GM19099 (cell line): Measurements from ENCODE around the gene FDXACB1.
A peak's percentile ranks its signal among the peaks of the same experiment; 100 is the strongest.

ENCODE experiments used
- POLR2A ChIP-seq: IDR thresholded peaks from 3 replicates; pipeline ENCODE4 v1.6.1; 2011; ENCODE audit warnings: low read depth; ENCODE audit not compliant: insufficient read length; ENCODE audit errors: extremely low read depth

The FDXACB1 gene

GRCh38 chr11:111911563-111912401 lies 32.8 kb upstream of the FDXACB1 start, which contains the start of gene CRYAB:
TSS of gene CRYAB (minus strand) at chr11:111911770. CDS start at chr11:111911724, 46 bp downstream.
- TF ChIP-seq POLR2A, result no peak

GRCh38 chr11:111910676-111911562 lies 32.0 kb upstream of the FDXACB1 start:
- no peak for TF ChIP-seq POLR2A

GRCh38 chr11:111909378-111909777 lies 30.4 kb upstream of the FDXACB1 start:
- TF ChIP-seq POLR2A, result no peak

- TF ChIP-seq POLR2A, result no peak
Measured at GRCh38 chr11:111908639-111909305, 29.8 kb upstream of the FDXACB1 start.

GRCh38 chr11:111906680-111907079 lies 27.7 kb upstream of the FDXACB1 start:
- no peak for TF ChIP-seq POLR2A

GRCh38 chr11:111905411-111905810 lies 26.4 kb upstream of the FDXACB1 start:
- no peak for TF ChIP-seq POLR2A

GRCh38 chr11:111886844-111887243 lies 7.9 kb upstream of the FDXACB1 start:
- no peak for TF ChIP-seq POLR2A

GRCh38 chr11:111886032-111886431 lies 7.1 kb upstream of the FDXACB1 start:
- TF ChIP-seq POLR2A, result no peak

- no peak for TF ChIP-seq POLR2A
Measured at GRCh38 chr11:111882202-111882601, 3.2 kb upstream of the FDXACB1 start.

- TF ChIP-seq POLR2A, result no peak
Measured at GRCh38 chr11:111879637-111879960, 634 bp upstream of the FDXACB1 start.

GRCh38 chr11:111878385-111878848 lies 548 bp downstream of the FDXACB1 start:
- TF ChIP-seq POLR2A, result no peak

GRCh38 chr11:111871693-111872161 lies 7.2 kb downstream of the FDXACB1 start:
- TF ChIP-seq POLR2A, result no peak

GRCh38 chr11:111870886-111871692 lies 7.9 kb downstream of the FDXACB1 start, which contains the start of gene ALG9:
TSS of gene ALG9 (minus strand) at chr11:111871581. CDS start at chr11:111871482, 99 bp downstream.
- peak; percentile 68 for TF ChIP-seq POLR2A

GRCh38 chr11:111870522-111870885 lies 8.5 kb downstream of the FDXACB1 start:
- TF ChIP-seq POLR2A, result no peak
